ENCODE data around the gene LIN54. TPM values are rescaled to one million over a fixed set of nuclear protein-coding genes. Genes with fewer than 3 reads are reported as not detected.

The LIN54 gene
- total RNA-seq, 1 experiment from 2014 or later, result 14.5 TPM

- no TSS peak for BruUV-seq (replicated peaks)
- no peaks in the 10 kb centered on the region for H3K9me3 ChIP-seq (ENCODE audit: control insufficient read depth, insufficient read depth, low read depth, low read length)
- no peak for ATAC-seq
- no peak for TF ChIP-seq CTCF (IDR thresholded peaks at IDR 0.05)
- TF ChIP-seq SIN3A (IDR thresholded peaks at IDR 0.05; ENCODE audit: borderline replicate concordance, insufficient read depth, low read depth, low read length), result no peak
- TF ChIP-seq REST (IDR thresholded peaks at IDR 0.05; ENCODE audit: insufficient read depth in 1 of 2, low read depth in 2 of 2, low read length in 1 of 2), result no peak
- TF ChIP-seq POLR2AphosphoS5 (IDR thresholded peaks at IDR 0.05; ENCODE audit: low read depth, low read length), result no peak
- TF ChIP-seq TCF7L2 (IDR thresholded peaks at IDR 0.05; ENCODE audit: low read depth, low read length), result no peak
- no peak overlapping the region for H3K4me3 ChIP-seq (ENCODE audit: low read depth in 2 of 2, low read length in 2 of 2)
- DNase-seq (ENCODE audit: low read depth, low spot score), result no peak
- no peaks in the 10 kb centered on the region for H3K36me3 ChIP-seq (ENCODE audit: control insufficient read depth, insufficient read depth, low read length)
- intact Hi-C loops (cut with micrococcal nuclease; ENCODE audit: unreplicated experiment) (no loop called here), in situ Hi-C loops (cut with HindIII; ENCODE audit: low pct_unique_long_range_greater_than_20kb, low sequenced_read_pairs) (no loop called here)
- ChIA-PET CTCF (no interaction called here), POLR2A (no interaction called here)
- H3K27ac ChIP-seq (ENCODE audit: low read length), result no peak overlapping the region
- H3K27me3 ChIP-seq (ENCODE audit: control insufficient read depth, insufficient read depth, low read length), result no peaks in the 10 kb centered on the region
- H3K4me1 ChIP-seq (ENCODE audit: control insufficient read depth, insufficient read depth, low read length), result no peaks in the 10 kb centered on the region
Measured at GRCh38 chr4:83022724-83023450, 12.3 kb upstream of the LIN54 start.

GRCh38 chr4:83019794-83020494 lies 9.3 kb upstream of the LIN54 start:
- no peaks in the 10 kb centered on the region for H3K27me3 ChIP-seq (ENCODE audit: control insufficient read depth, insufficient read depth, low read length)
- in situ Hi-C loops (cut with HindIII; ENCODE audit: low pct_unique_long_range_greater_than_20kb, low sequenced_read_pairs), result no loop called here
- no peak for TF ChIP-seq REST (IDR thresholded peaks at IDR 0.05; ENCODE audit: insufficient read depth in 1 of 2, low read depth in 2 of 2, low read length in 1 of 2)
- no TSS peak for BruUV-seq (replicated peaks)
- ATAC-seq, result no peak
- intact Hi-C loops (cut with micrococcal nuclease; ENCODE audit: unreplicated experiment), result no loop called here
- H3K27ac ChIP-seq (ENCODE audit: low read length), result no peak overlapping the region
- H3K36me3 ChIP-seq (ENCODE audit: control insufficient read depth, insufficient read depth, low read length), result no peaks in the 10 kb centered on the region
- ChIA-PET CTCF (no interaction called here), POLR2A (interaction anchor here (0.6 kb wide), 1 partner anchor 422 kb away, joined by 8 read pairs; no protein-coding TSS in a partner anchor)
- DNase-seq (ENCODE audit: low read depth, low spot score), result no peak
- H3K4me3 ChIP-seq (ENCODE audit: low read depth in 2 of 2, low read length in 2 of 2), result no peak overlapping the region
- H3K9me3 ChIP-seq (ENCODE audit: control insufficient read depth, insufficient read depth, low read depth, low read length), result no peaks in the 10 kb centered on the region
- no peaks in the 10 kb centered on the region for H3K4me1 ChIP-seq (ENCODE audit: control insufficient read depth, insufficient read depth, low read length)
